HG03097 (cell line): ENCODE results near the gene NEK7.

Source experiments
- ATAC-seq: cut with Tn5 transposase; IDR thresholded peaks from one replicate; pipeline ENCODE4 v1.9.1; 2021; ENCODE audit not compliant: unreplicated experiment, low FRiP score

Gene NEK7

DNA sequence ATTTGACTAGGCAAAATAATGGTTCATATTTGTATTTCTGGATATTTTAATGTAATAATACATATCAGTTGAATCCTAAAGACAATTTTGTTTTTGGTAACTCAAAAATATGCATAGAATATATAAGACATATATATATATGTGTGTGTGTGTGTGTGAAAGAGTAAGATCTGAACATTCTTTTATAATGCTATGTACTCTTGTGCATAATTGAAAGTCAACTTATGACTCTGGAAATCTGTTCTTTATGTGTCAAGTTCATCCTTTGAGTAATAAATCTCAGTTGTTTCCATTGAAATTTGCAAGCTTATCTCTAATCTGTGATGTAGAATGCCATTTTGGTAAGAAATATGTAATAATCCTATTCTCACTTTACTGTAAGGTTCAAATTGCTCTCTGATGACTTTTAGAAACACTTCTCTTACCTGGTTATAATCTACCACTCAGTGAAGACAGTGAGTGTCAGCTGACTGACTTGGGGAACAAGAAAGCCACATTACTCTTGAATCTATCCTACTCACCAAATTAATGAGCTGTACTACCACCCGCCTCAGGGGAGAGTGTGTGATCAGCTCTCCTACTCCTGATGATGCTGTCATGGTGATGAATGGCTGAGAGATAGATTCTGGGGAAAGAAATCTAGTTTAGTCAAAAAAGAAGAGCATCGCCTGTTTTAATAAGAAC, 15.0 kb upstream of the NEK7 start:
- ATAC-seq, result no peak

DNA sequence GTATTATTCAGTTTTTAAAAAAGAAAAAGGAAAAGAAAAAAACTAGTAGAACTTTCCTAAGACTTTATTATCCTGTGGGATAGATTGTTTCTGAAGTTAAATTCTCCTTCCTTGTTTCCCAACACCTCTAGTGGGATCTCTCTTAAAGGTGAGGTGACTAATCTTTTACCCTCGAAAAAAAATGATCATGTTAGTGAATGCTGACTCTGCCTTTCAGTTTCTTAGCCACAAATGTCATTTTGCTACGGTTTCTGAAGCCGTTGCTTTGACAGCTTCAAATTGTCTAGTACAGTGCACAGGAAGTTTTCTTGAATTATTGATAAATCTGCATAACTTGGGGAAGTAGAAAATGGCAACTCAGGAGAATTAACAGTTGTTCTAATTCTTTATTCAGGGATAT, 13.0 kb upstream of the NEK7 start:
- ATAC-seq, result no peak

GRCh38 chr1:198147216-198147615, 9.6 kb upstream of the NEK7 start:
- ATAC-seq, result no peak

DNA sequence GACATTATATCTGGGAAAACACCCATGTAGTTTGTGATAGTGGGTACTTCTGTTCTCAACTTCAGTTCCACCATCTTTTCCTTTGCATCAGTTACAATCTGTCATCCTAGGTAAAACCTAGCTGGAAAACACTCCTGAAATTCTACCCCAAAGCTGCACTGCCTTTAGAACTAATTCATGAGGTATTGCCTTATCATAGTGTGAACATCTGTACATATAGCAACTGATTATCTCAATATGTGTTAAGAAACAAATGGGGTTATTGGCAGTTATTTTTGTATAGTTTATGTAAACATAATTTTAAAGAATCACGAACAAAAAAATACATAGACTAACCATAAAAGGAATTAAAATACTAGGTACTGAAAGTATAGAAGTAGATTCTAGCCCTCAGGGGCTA, 6.4 kb upstream of the NEK7 start:
- no peak for ATAC-seq

DNA sequence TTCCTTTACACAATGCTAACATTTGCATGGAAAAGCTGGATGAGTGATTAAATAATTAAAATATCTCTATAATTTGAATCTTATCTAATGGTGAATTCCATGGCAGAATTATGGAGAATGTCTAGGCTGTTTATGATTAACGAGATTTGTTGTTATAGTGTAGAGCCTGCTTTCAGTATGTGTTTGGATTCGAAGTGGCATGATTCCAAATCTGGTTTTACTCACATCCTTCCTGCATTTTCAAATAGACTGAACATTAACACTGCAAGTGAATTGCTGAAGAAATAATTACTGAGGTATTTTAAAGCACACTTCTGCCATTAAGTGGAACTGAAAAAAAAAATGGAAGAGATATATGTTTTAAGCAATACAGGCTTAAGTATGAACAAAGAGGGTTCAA, 5.1 kb upstream of the NEK7 start:
- ATAC-seq, result no peak

DNA sequence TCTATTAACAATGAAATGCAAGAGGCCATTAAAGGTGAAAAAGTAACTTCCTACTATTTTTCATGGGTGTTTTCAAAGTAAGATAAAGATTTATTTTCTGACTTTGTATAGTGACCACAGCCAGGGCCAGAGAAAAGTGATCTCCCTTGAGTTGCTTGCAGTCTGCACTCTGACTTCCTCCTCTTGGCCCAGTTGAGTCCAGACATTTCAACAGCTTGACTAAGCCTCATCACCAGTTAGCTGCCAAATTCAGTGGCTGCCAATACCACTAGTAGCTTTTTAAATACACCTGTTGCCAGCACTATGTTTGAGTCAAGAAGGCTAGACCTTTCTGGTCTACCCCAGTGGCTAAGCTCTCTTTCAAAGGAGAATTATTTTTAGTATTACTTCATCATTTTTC, 3.7 kb upstream of the NEK7 start:
- no peak for ATAC-seq

DNA sequence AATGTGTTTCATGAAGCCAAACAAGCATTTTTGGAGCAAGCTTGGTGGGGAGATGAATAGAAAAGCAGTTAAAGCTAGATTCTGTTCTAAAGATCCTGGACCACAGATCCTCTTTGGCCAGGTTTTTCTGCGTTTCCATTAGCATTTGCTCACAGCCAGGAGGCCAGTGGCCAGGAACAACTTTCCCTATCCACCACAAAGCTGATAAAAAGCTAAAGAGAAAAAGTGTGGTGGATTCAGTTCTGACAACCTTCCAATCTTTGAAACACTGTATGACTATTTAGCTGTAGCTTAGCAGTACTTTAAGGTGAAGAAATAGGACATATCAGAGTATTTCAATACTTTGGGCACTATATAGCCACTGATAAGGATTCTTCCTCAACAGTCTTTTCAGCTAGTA, 3.0 kb upstream of the NEK7 start:
- no peak for ATAC-seq

- no peak for ATAC-seq
Observed at GRCh38 chr1:198155253-198155652, 1.5 kb upstream of the NEK7 start.

GRCh38 chr1:198156111-198156744, 570 bp upstream of the NEK7 start:
- ATAC-seq, result peak; percentile 29

DNA sequence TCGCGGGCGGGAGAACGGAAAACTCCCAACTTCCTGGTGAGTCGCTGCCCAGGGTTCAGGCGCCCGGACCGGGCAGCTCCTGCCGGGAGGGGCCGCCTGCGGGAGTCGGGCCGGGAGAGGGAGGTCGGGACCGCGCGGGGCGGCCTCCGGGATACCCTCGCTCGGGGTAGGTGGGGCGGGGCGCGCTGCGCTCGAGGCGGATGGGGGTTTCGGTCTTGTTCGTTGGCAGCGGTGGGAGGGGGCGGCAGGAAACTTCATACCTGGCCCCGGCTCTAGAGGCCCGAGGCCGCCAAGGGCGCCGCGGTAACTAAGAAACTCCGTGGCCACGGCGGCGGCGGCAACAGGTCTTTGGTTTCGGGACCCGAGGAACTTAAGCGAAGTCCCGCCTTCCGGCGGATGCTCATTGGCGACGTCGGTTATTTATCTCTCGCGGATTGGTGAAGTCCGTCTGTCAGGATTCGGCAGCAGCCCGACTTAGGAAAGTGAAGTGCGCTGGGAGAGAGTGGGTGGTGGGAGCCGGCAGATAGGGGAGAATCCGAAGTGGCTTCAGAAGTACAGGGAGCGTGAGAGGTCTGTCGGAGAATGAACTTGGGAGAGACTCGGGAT, 546 bp downstream of the NEK7 start:
- peak; percentile 31 for ATAC-seq

DNA sequence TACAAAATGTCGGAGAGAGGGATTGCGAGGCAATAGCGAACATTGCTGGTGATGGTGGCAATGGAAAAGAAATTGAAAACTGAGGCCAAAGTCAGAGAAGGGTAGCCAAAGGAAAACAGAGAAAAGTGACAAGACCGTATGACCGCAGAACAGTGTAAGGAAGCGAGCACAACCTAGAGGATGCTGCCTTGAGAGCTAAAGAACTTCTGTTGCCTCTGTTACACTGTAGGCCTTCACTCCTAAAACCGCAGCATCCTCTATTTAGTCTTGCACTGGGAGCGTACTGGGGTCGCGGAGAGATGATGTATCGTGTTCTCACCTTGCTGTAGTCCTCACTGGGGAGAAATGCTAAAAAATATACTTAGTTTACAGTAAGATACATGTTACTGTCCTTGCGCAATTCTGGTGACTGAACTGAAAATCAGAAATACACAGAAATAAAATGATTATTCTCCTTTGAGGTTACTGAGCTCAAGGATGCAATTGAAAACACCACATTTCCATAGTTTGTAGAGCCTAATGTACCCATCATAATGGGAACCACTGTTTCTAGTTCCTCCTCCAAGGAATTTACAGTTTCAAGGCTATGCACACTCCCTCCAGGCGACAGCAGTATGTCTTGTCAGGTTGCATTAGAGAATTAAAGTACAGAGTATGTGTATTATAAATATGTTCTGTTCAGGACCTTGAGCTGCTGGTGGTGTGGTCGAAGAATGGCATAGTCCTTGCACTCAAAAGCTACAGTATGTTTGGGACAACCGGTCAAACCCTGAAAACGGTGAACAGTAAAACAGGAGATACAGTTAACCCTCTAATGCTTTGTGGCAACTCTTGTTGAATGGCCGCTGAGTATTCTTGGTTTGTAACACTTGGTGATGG, 1.3 kb downstream of the NEK7 start:
- ATAC-seq, result no peak

DNA sequence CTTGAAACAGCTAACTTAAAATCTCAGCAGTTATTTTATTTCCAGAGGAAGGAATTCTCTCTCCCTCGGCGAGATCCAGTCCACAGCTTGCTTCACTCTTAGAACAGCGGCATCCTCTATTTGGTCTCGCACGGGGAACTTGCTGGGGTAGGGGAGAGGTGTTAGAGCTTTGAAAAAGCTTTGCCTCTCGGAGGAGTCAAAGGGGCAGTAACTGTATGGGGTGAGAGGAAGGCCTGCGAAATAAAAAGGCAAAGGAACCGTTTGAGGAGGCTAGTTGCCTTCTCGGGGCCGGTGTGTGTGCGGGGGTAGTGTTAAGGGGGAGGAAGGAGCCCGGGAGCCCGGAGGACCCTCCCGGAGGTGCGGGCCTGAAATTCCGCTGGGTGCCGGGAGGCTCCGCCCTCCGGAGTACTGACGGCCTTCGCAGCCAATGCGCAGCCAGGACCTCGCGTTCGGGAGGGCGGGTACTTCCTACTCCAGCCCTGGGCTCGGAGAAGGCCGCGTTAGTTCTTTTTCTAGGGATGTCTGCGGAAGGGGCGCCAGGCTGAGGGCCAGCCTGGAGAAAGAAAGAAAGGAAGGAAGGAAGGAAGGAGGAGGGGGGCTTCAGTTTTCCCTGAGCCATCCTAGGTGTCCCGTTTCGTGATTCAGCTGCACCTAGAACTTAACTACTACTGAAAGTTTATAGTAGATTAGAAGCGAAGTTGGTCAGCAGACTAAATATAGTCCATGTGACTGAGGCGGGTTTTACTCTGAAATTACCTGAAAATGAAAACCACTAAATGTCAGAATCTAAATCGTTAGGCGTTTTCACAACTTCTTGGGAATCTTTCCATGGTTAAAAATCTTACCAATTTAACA, 2.2 kb downstream of the NEK7 start:
- peak; percentile 65 for ATAC-seq

GRCh38 chr1:198160222-198160621, 3.4 kb downstream of the NEK7 start:
- ATAC-seq, result no peak

GRCh38 chr1:198160946-198161614, 4.3 kb downstream of the NEK7 start:
- no peak for ATAC-seq

GRCh38 chr1:198161718-198162090, 4.9 kb downstream of the NEK7 start:
- no peak for ATAC-seq

GRCh38 chr1:198162091-198162767, 5.4 kb downstream of the NEK7 start:
- ATAC-seq, result no peak

DNA sequence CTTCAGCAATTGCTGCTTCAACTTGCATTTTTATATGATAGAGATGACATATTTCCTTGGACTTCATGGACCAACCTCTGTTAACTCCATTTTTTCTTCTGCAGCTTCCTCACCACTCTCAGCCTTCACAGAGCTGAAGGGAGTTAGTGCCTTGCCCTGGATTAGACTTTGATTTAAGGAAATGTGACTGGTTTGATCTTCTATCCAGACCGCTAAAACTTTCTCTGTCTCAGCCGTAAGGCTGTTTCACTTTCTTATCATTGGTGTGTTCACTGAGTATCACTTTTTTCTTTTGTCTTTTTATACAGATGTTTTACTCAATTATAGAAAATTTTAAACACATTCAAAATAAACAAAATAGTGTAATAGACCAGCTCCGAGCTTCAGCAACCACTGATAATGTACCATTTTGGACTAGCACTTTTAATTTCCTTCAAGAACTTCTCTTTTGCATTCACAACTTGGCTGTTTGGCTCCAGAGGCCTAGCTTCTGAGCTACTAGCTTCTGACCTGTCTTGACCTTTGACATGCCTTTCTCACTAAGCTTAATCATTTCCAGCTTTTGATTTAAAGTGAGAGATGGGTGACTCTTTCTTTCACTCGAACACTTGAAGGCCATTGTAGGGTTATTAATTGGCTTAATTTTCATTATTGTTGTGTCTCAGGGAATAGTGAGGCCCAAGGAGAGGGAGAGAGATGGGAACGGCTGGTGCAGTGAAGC, 9.3 kb downstream of the NEK7 start:
- ATAC-seq, result peak; percentile 39

DNA sequence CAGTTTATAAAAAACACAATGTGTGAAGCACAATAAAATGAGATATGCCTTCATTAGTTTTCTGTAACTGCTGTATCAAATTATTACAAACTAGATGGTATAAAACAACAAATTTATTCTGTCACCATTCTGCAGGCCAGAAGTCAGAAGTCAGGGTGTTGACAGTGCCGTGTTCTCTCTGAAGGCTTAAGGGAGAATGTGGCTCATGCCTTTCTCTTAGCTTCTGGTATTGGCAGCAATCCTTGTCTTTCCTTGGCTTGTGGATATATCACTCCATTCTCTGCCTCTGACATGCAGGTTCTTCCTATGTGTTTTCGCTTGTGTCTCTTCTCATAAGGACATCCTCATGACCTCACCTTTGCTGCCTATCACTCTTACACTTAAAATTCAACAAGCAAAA, 10.1 kb downstream of the NEK7 start:
- ATAC-seq, result no peak
